Natural killer cell (primary cell): ENCODE measurements around the gene ENO4. TPM values are rescaled to one million over a fixed set of nuclear protein-coding genes. Genes with fewer than 3 reads are reported as not detected.

ENCODE experiments used
- ATAC-seq, 3 donors: fragments of 150-1000 bp in 2 of 3; fragments of 200-7000 bp in 1 of 3; cut with Tn5 transposase; 1 replicate in 1 of 3; 2 replicates in 2 of 3; pipeline ENCODE4 v1.10.0; 2021; ENCODE audit warnings: mild to moderate bottlenecking in 2 of 3, moderate library complexity in 2 of 3
- DNase-seq, 2 donors: peaks; one replicate each; pipeline versions ENCODE4 v3.0.0 to v3.0.0-alpha.2; 2013 to 2021; ENCODE audit warnings: mixed read lengths in 1 of 2
- H3K27ac ChIP-seq: one replicate; pipeline ENCODE4 v1.5.1; 2013; ENCODE audit warnings: mild to moderate bottlenecking, low read length
- H3K27me3 ChIP-seq: one replicate; pipeline ENCODE4 v1.6.1; 2013; ENCODE audit warnings: low read length; ENCODE audit not compliant: control insufficient read depth, insufficient read depth
- H3K36me3 ChIP-seq: one replicate; pipeline ENCODE4 v1.6.1; 2013; ENCODE audit warnings: low read length; ENCODE audit not compliant: control insufficient read depth, insufficient read depth
- H3K4me1 ChIP-seq: one replicate; pipeline ENCODE4 v1.6.1; 2013; ENCODE audit warnings: low read length; ENCODE audit not compliant: control insufficient read depth, insufficient read depth
- H3K4me3 ChIP-seq: one replicate; pipeline ENCODE4 v1.5.1; 2013; ENCODE audit warnings: low read length
- H3K9me3 ChIP-seq: one replicate; pipeline ENCODE4 v1.6.1; 2013; ENCODE audit warnings: low read length; ENCODE audit not compliant: control insufficient read depth, insufficient read depth
- H3K27ac Mint-ChIP-seq, 2 donors: one replicate each; pipeline ENCODE4 v1.8.0; 2022; ENCODE audit warnings: mild to moderate bottlenecking in 2 of 2, mixed read lengths in 2 of 2, moderate library complexity in 1 of 2
- H3K27me3 Mint-ChIP-seq, 2 donors: one replicate each; pipeline ENCODE4 v1.8.0; 2022; ENCODE audit warnings: low read depth in 2 of 2, mixed read lengths in 2 of 2
- H3K36me3 Mint-ChIP-seq: one replicate; pipeline ENCODE4 v1.8.0; 2022; ENCODE audit warnings: mixed read lengths
- H3K4me1 Mint-ChIP-seq, 2 donors: one replicate each; pipeline ENCODE4 v1.8.0; 2022; ENCODE audit warnings: mixed read lengths in 2 of 2
- H3K4me3 Mint-ChIP-seq: one replicate; pipeline ENCODE4 v1.8.0; 2022; ENCODE audit warnings: mild to moderate bottlenecking, moderate library complexity, mixed read lengths
- H3K9me3 Mint-ChIP-seq, 2 donors: one replicate each; pipeline ENCODE4 v1.8.0; 2022; ENCODE audit warnings: mixed read lengths in 2 of 2
- CTCF ChIP-seq: fragments of 200-600 bp; IDR thresholded peaks from one replicate; pipeline ENCODE4 v1.8.0; 2022; ENCODE audit warnings: antibody characterized with exemption
- whole genome bisulfite sequencing: methylation state at CpG from one replicate; pipeline ENCODE4 v1.1.7; 2013; ENCODE audit warnings: missing lambda C conversion rate; ENCODE audit not compliant: insufficient coverage; 5-methylcytosine and 5-hydroxymethylcytosine counted together
- intact Hi-C: fragments of 100-400 bp; cut with micrococcal nuclease; formaldehyde crosslinking; loops from one replicate; pipeline ENCODE4 v1.14.2; 2022
- total RNA-seq, 4 donors: library from RNA; stranded (reverse); fragments of 120-200 nt in 1 of 4; gene quantifications; one replicate each; pipeline versions ENCODE4 v1.2.3 to v1.2.4, GENCODE V29; 2013 to 2022

ENO4 gene
- total RNA-seq, 3 donors from 2014 or later (not counting 1 experiment from before 2014, with no cell fraction given) = not detected

- 67% methylated on average over 20 of the region's 20 CpGs for WGBS
- no peaks in the 10 kb centered on the region for H3K9me3 Mint-ChIP-seq
- no peaks in the 10 kb centered on the region for H3K36me3 Mint-ChIP-seq
- H3K27me3 Mint-ChIP-seq = peaks cover 9 to 12% of the 10 kb centered on the region in 2 donors
- no peak for ATAC-seq
- H3K9me3 ChIP-seq = no peaks in the 10 kb centered on the region
- H3K36me3 ChIP-seq = no peaks in the 10 kb centered on the region
- no peaks in the 10 kb centered on the region for H3K27me3 ChIP-seq
- intact Hi-C loops = no loop called here
- H3K27ac Mint-ChIP-seq = no peak overlapping the region
- H3K4me3 ChIP-seq = no peak overlapping the region
- no peak overlapping the region for H3K27ac ChIP-seq
- no peak for DNase-seq
- H3K4me1 ChIP-seq = no peaks in the 10 kb centered on the region
- no peaks in the 10 kb centered on the region for H3K4me1 Mint-ChIP-seq
- no peak overlapping the region for H3K4me3 Mint-ChIP-seq
- TF ChIP-seq CTCF = no peak
Observed at GRCh38 chr10:116809483-116810119, 39.7 kb upstream of the ENO4 start.

GRCh38 chr10:116810120-116810500, 39.2 kb upstream of the ENO4 start:
- no peak for DNase-seq
- H3K27me3 ChIP-seq = no peaks in the 10 kb centered on the region
- Mint-ChIP-seq H3K4me1 (no peaks in the 10 kb centered on the region), H3K9me3 (no peaks in the 10 kb centered on the region), H3K27ac (no peak overlapping the region), H3K27me3 (peaks cover 9 to 12% of the 10 kb centered on the region in 2 donors), H3K36me3 (no peaks in the 10 kb centered on the region), H3K4me3 (no peak overlapping the region)
- no peak for TF ChIP-seq CTCF
- no peaks in the 10 kb centered on the region for H3K4me1 ChIP-seq
- H3K27ac ChIP-seq = no peak overlapping the region
- WGBS = 80% methylated on average over 9 of the region's 10 CpGs
- H3K9me3 ChIP-seq = no peaks in the 10 kb centered on the region
- H3K4me3 ChIP-seq = no peak overlapping the region
- intact Hi-C loops = no loop called here
- no peak for ATAC-seq
- H3K36me3 ChIP-seq = no peaks in the 10 kb centered on the region

GRCh38 chr10:116810895-116811294, 38.4 kb upstream of the ENO4 start:
- Mint-ChIP-seq H3K27me3 (peaks cover 9 to 12% of the 10 kb centered on the region in 2 donors), H3K36me3 (no peaks in the 10 kb centered on the region), H3K4me3 (no peak overlapping the region), H3K27ac (no peak overlapping the region), H3K9me3 (no peaks in the 10 kb centered on the region), H3K4me1 (no peaks in the 10 kb centered on the region)
- Histone ChIP-seq H3K9me3 (no peaks in the 10 kb centered on the region), H3K4me1 (no peaks in the 10 kb centered on the region), H3K36me3 (no peaks in the 10 kb centered on the region), H3K27ac (no peak overlapping the region), H3K4me3 (no peak overlapping the region), H3K27me3 (no peaks in the 10 kb centered on the region)
- TF ChIP-seq CTCF = no peak
- ATAC-seq = no peak
- no peak for DNase-seq
- intact Hi-C loops = no loop called here
- 61% methylated on average over 2 of the region's 2 CpGs for WGBS

GRCh38 chr10:116811691-116812090, 37.6 kb upstream of the ENO4 start:
- H3K36me3 ChIP-seq = no peaks in the 10 kb centered on the region
- Mint-ChIP-seq H3K27me3 (peaks cover 9 to 12% of the 10 kb centered on the region in 2 donors), H3K27ac (no peak overlapping the region), H3K36me3 (no peaks in the 10 kb centered on the region), H3K9me3 (no peaks in the 10 kb centered on the region), H3K4me1 (no peaks in the 10 kb centered on the region), H3K4me3 (no peak overlapping the region)
- H3K4me1 ChIP-seq = no peaks in the 10 kb centered on the region
- H3K27me3 ChIP-seq = no peaks in the 10 kb centered on the region
- no peaks in the 10 kb centered on the region for H3K9me3 ChIP-seq
- DNase-seq (no peak), ATAC-seq (no peak)
- H3K4me3 ChIP-seq = no peak overlapping the region
- intact Hi-C loops = no loop called here
- no peak overlapping the region for H3K27ac ChIP-seq
- no peak for TF ChIP-seq CTCF
- 91% methylated on average over 11 of the region's 11 CpGs for WGBS
